Measurements from ENCODE around the gene ADAMTS4. TPM values are rescaled to one million over a fixed set of nuclear protein-coding genes. Genes with fewer than 3 reads are reported as not detected.
A peak's percentile ranks its signal among the peaks of the same experiment; 100 is the strongest.

Gene ADAMTS4
- total and polyA plus RNA-seq, 8 donors: 0.89 to 20.6 (median 2.3) TPM

- peak overlapping the region in 2 of 4 donors; percentile 55 to 56 for H3K4me3 ChIP-seq
- intact Hi-C loops (cut with DNase I; ENCODE audit: low total_unique reads): no loop called here
- WGBS, 5 donors: 78 to 85% (median 79%) methylated on average over 4 of the region's 4 CpGs
- H3K36me3 ChIP-seq: peaks cover 0 to 34% (median 20%) of the 10 kb centered on the region in 4 donors
- TF ChIP-seq POLR2AphosphoS5 (IDR thresholded peaks at IDR 0.05): no peak
- no peak for TF ChIP-seq EP300 (IDR thresholded peaks at IDR 0.05)
- TF ChIP-seq CTCF (IDR thresholded peaks at IDR 0.05): no peak
- no peak for TF ChIP-seq POLR2A (IDR thresholded peaks at IDR 0.05)
- H3K9me3 ChIP-seq: no peaks in the 10 kb centered on the region
- H3K27ac ChIP-seq: peak overlapping the region in 2 of 5 donors; percentile 0 to 98
- DNase-seq: no peak
- peaks cover 0 to 8% (median 0%) of the 10 kb centered on the region in 3 donors for H3K27me3 ChIP-seq
- H3K4me1 ChIP-seq: peaks cover 6 to 83% (median 51%) of the 10 kb centered on the region in 4 donors
Observed at GRCh38 chr1:161195171-161195570, 3.7 kb downstream of the ADAMTS4 start.

GRCh38 chr1:161193561-161194235 lies 5.2 kb downstream of the ADAMTS4 start:
- intact Hi-C loops (cut with DNase I; ENCODE audit: low total_unique reads): no loop called here

GRCh38 chr1:161192476-161193465 lies 6.1 kb downstream of the ADAMTS4 start:
- H3K27ac ChIP-seq: peak overlapping the region in 2 of 5 donors; percentile 35 to 37

More at GRCh38 chr1:161193561-161194235, 5.2 kb downstream of the ADAMTS4 start:
- Histone ChIP-seq H3K27me3 (peaks cover 0 to 8% (median 0%) of the 10 kb centered on the region in 3 donors), H3K4me3 (peak overlapping the region in 2 of 4 donors; percentile 6 to 56), H3K27ac (peak overlapping the region in 2 of 5 donors; percentile 35 to 37), H3K4me1 (peaks cover 6 to 69% (median 38%) of the 10 kb centered on the region in 4 donors), H3K36me3 (peaks cover 0 to 34% (median 20%) of the 10 kb centered on the region in 4 donors), H3K9me3 (no peaks in the 10 kb centered on the region)
- DNase-seq: peak in 1 of 2 donors; percentile 57
- peak in 1 of 3 donors; percentile 5 for TF ChIP-seq POLR2AphosphoS5 (IDR thresholded peaks at IDR 0.05)
- TF ChIP-seq POLR2A (IDR thresholded peaks at IDR 0.05): no peak
- peak in 1 of 7 experiments; percentile 16 for TF ChIP-seq CTCF (IDR thresholded peaks at IDR 0.05)
- TF ChIP-seq EP300 (IDR thresholded peaks at IDR 0.05): no peak
- 64 to 79% (median 77%) methylated on average over 13 to 21 of the region's 21 CpGs for WGBS, 5 donors

More at GRCh38 chr1:161192476-161193465, 6.1 kb downstream of the ADAMTS4 start:
- Histone ChIP-seq H3K4me3 (peak overlapping the region in 2 of 4 donors; percentile 6 to 56), H3K9me3 (no peaks in the 10 kb centered on the region), H3K4me1 (peaks cover 6 to 59% (median 29%) of the 10 kb centered on the region in 4 donors), H3K27me3 (peaks cover 0 to 1% (median 0%) of the 10 kb centered on the region in 3 donors), H3K36me3 (peaks cover 0 to 34% (median 20%) of the 10 kb centered on the region in 4 donors)
- TF ChIP-seq CTCF (IDR thresholded peaks at IDR 0.05): peak in 5 of 7 experiments; percentile 66 to 90 (median 83)
- TF ChIP-seq POLR2AphosphoS5 (IDR thresholded peaks at IDR 0.05): peak in 1 of 3 donors; percentile 35
- no peak for TF ChIP-seq EP300 (IDR thresholded peaks at IDR 0.05)
- intact Hi-C loops (cut with DNase I; ENCODE audit: low total_unique reads): no loop called here
- DNase-seq: peak; percentile 72 to 90
- WGBS, 5 donors: 38 to 57% (median 54%) methylated on average over 10 to 15 of the region's 15 CpGs
